NCI-H1048 (cell line): ENCODE results near the gene HSD17B11.
"Not testable (repeated sequence)": the region's sequence is repeated elsewhere in the genome, so short reads cannot be mapped to it uniquely, and the experiment has no call there.

Experiments used
- DNase-seq: peaks from one replicate; lab custom pipeline; 2025; lab: John Stamatoyannopoulos, UW

Gene HSD17B11

GRCh38 chr4:87305562-87305961 lies 85.4 kb downstream of the HSD17B11 start:
- DNase-seq: no peak

- DNase-seq: no peak
Observed at GRCh38 chr4:87304745-87305432, 86.1 kb downstream of the HSD17B11 start.

GRCh38 chr4:87299898-87300297 lies 91.1 kb downstream of the HSD17B11 start:
- DNase-seq: no peak

GRCh38 chr4:87298362-87298761 lies 92.6 kb downstream of the HSD17B11 start:
- no peak for DNase-seq

GRCh38 chr4:87294911-87295310 lies 96.1 kb downstream of the HSD17B11 start:
- not testable (repeated sequence) for DNase-seq

- not testable (repeated sequence) for DNase-seq
Observed at GRCh38 chr4:87293889-87294288, 97.1 kb downstream of the HSD17B11 start.

- DNase-seq: no peak
Observed at GRCh38 chr4:87286970-87287369, 104.0 kb downstream of the HSD17B11 start.
